Prostate gland (tissue), 2 donors: ENCODE results near the gene ZNF782. TPM values are rescaled to one million over a fixed set of nuclear protein-coding genes. Genes with fewer than 3 reads are reported as not detected.
A peak's percentile ranks its signal among the peaks of the same experiment; 100 is the strongest.

Source experiments
- DNase-seq: peaks from one replicate; pipeline ENCODE4 v3.0.0-alpha.2; 2019; ENCODE audit warnings: low spot score
- H3K27ac ChIP-seq, 2 donors: fragments of 200-600 bp; sonication (generic); 2 replicates each; pipeline ENCODE4 v1.5.1; 2017 to 2019
- H3K27me3 ChIP-seq: fragments of 200-600 bp; sonication (generic); replicated peaks from 2 replicates; pipeline ENCODE4 v1.5.1; 2019; ENCODE audit not compliant: insufficient read depth
- H3K36me3 ChIP-seq, 2 donors: fragments of 200-600 bp; sonication (generic); 1 replicate in 1 of 2; 2 replicates in 1 of 2; pipeline versions ENCODE4 v1.5.1 to v1.8.1; 2017 to 2019
- H3K4me1 ChIP-seq: fragments of 200-600 bp; sonication (generic); replicated peaks from 2 replicates; pipeline ENCODE4 v1.5.1; 2019
- H3K4me3 ChIP-seq, 2 donors: fragments of 200-600 bp; sonication (generic); 2 replicates each; pipeline ENCODE4 v1.5.1; 2017 to 2019
- H3K9me3 ChIP-seq: fragments of 200-600 bp; sonication (generic); 2 replicates; pipeline ENCODE4 v1.5.1; 2017
- CTCF ChIP-seq, 4 experiments: fragments of 200-600 bp in 2 of 4; fragments of 450-650 bp in 2 of 4; sonication (generic) in 2 of 4; IDR thresholded peaks; 1 replicate in 3 of 4; 2 replicates in 1 of 4; pipeline ENCODE4 v1.5.1; 2016 to 2019; ENCODE audit warnings: antibody characterized with exemption in 4 of 4, mild to moderate bottlenecking in 2 of 4, moderate library complexity in 2 of 4
- POLR2A ChIP-seq: fragments of 450-650 bp; IDR thresholded peaks from one replicate; pipeline ENCODE4 v1.6.1; 2016; ENCODE audit warnings: antibody characterized with exemption, mild to moderate bottlenecking
- POLR2AphosphoS5 ChIP-seq: sonication (generic); formaldehyde crosslinking; IDR thresholded peaks from one replicate; pipeline ENCODE4 v1.6.1; 2017; ENCODE audit warnings: antibody characterized with exemption
- WGBS: methylation state at CpG from one replicate; pipeline ENCODE4 v1.1.5; 2018; 5-methylcytosine and 5-hydroxymethylcytosine counted together
- intact Hi-C: fragments of 100-400 bp; cut with DNase I; formaldehyde crosslinking; loops from one replicate; pipeline ENCODE4 v1.14.2; 2022
- total RNA-seq, 2 donors: library from RNA; depleted of rRNA; stranded (reverse); fragments of >200 nt; gene quantifications; one replicate each; pipeline ENCODE4 v1.1.0, GENCODE V29; 2016

Gene ZNF782
- total RNA-seq, 2 donors from 2014 or later = 15.8 to 30.9 TPM

- 15% methylated on average over 6 of the region's 6 CpGs for WGBS
- Histone ChIP-seq H3K27me3 (no peaks in the 10 kb centered on the region), H3K4me1 (no peaks in the 10 kb centered on the region), H3K4me3 (no peak overlapping the region), H3K36me3 (no peaks in the 10 kb centered on the region), H3K27ac (no peak overlapping the region), H3K9me3 (no peaks in the 10 kb centered on the region)
- intact Hi-C loops = loop anchor here (5.0 to 10.0 kb wide), 2 partner anchors 378 to 541 kb away; no protein-coding TSS in a partner anchor
- TF ChIP-seq POLR2AphosphoS5 (no peak), CTCF (IDR thresholded peaks at IDR 0.05) (peak in 3 of 4 experiments; percentile 59 to 77 (median 76)), POLR2A (no peak)
- peak; percentile 44 for DNase-seq
These were observed 2.3 kb upstream of the ZNF782 start for GRCh38 chr9:96856363-96857286.

GRCh38 chr9:96854651-96855273 lies 448 bp upstream of the ZNF782 start:
- intact Hi-C loops = loop anchor here (5.0 to 10.0 kb wide), 2 partner anchors 380 to 543 kb away; no protein-coding TSS in a partner anchor
- H3K27me3 ChIP-seq = no peaks in the 10 kb centered on the region
- no peaks in the 10 kb centered on the region for H3K9me3 ChIP-seq
- H3K4me3 ChIP-seq = peak overlapping the region; percentile 72 to 91
- DNase-seq = no peak
- H3K36me3 ChIP-seq = no peaks in the 10 kb centered on the region
- H3K27ac ChIP-seq = peak overlapping the region; percentile 78 to 82
- 23% methylated on average over 16 of the region's 16 CpGs for WGBS
- H3K4me1 ChIP-seq = no peaks in the 10 kb centered on the region
- TF ChIP-seq POLR2A (no peak), CTCF (IDR thresholded peaks at IDR 0.05) (no peak), POLR2AphosphoS5 (no peak)

GRCh38 chr9:96852676-96853075 lies 1.6 kb downstream of the ZNF782 start:
- DNase-seq = no peak
- Histone ChIP-seq H3K9me3 (no peaks in the 10 kb centered on the region), H3K27ac (no peak overlapping the region), H3K36me3 (no peaks in the 10 kb centered on the region), H3K4me3 (peak overlapping the region in 1 of 2 donors; percentile 91), H3K27me3 (no peaks in the 10 kb centered on the region), H3K4me1 (no peaks in the 10 kb centered on the region)
- no peak for TF ChIP-seq POLR2A
- TF ChIP-seq POLR2AphosphoS5 = no peak
- TF ChIP-seq CTCF (IDR thresholded peaks at IDR 0.05) = no peak
- intact Hi-C loops = loop anchor here (10.0 kb wide), 1 partner anchor 382 kb away; no protein-coding TSS in a partner anchor
- 65% methylated on average over 4 of the region's 4 CpGs for WGBS

GRCh38 chr9:96844040-96844439 lies 10.3 kb downstream of the ZNF782 start:
- no peaks in the 10 kb centered on the region for H3K4me1 ChIP-seq
- no peak for TF ChIP-seq POLR2AphosphoS5
- WGBS = 63% methylated on average over 2 of the region's 2 CpGs
- H3K27ac ChIP-seq = no peak overlapping the region
- H3K9me3 ChIP-seq = no peaks in the 10 kb centered on the region
- no peak for DNase-seq
- H3K4me3 ChIP-seq = no peak overlapping the region
- no peaks in the 10 kb centered on the region for H3K27me3 ChIP-seq
- intact Hi-C loops = no loop called here
- H3K36me3 ChIP-seq = peaks cover 0 to 2% of the 10 kb centered on the region in 2 donors

- WGBS = 97% methylated on average over 6 of the region's 6 CpGs
- H3K27me3 ChIP-seq = no peaks in the 10 kb centered on the region
- no peak overlapping the region for H3K4me3 ChIP-seq
- no peak overlapping the region for H3K27ac ChIP-seq
- intact Hi-C loops = no loop called here
- TF ChIP-seq POLR2A = no peak
- no peak for TF ChIP-seq POLR2AphosphoS5
- DNase-seq = no peak
- H3K9me3 ChIP-seq = peaks cover 9% of the 10 kb centered on the region
- no peaks in the 10 kb centered on the region for H3K36me3 ChIP-seq
- no peaks in the 10 kb centered on the region for H3K4me1 ChIP-seq
These were observed 35.8 kb downstream of the ZNF782 start for GRCh38 chr9:96818533-96818932.
